ENCODE data around the gene UQCR10.

Gene UQCR10

GRCh38 chr22:29780748-29781676, 13.8 kb downstream of the UQCR10 start:
- H4K20me1 ChIP-seq (ENCODE audit: insufficient read depth, low read length) = no peaks in the 10 kb centered on the region
- TF ChIP-seq EZH2phosphoT487 (IDR thresholded peaks at IDR 0.05; ENCODE audit: low read depth) = no peak
- TF ChIP-seq, protein P1, sequence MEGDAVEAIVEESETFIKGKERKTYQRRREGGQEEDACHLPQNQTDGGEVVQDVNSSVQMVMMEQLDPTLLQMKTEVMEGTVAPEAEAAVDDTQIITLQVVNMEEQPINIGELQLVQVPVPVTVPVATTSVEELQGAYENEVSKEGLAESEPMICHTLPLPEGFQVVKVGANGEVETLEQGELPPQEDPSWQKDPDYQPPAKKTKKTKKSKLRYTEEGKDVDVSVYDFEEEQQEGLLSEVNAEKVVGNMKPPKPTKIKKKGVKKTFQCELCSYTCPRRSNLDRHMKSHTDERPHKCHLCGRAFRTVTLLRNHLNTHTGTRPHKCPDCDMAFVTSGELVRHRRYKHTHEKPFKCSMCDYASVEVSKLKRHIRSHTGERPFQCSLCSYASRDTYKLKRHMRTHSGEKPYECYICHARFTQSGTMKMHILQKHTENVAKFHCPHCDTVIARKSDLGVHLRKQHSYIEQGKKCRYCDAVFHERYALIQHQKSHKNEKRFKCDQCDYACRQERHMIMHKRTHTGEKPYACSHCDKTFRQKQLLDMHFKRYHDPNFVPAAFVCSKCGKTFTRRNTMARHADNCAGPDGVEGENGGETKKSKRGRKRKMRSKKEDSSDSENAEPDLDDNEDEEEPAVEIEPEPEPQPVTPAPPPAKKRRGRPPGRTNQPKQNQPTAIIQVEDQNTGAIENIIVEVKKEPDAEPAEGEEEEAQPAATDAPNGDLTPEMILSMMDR (IDR thresholded peaks at IDR 0.05; ENCODE audit: low read depth, low read length) = no peak
- H2AFZ ChIP-seq (ENCODE audit: low read depth, low read length) = no peak overlapping the region
- H3K9ac ChIP-seq (ENCODE audit: low read length) = no peak overlapping the region
- H3K36me3 ChIP-seq (replicated peaks; ENCODE audit: low read depth, low read length) = no peaks in the 10 kb centered on the region
- H3K27me3 ChIP-seq (ENCODE audit: low read depth, low read length) = no peaks in the 10 kb centered on the region
- no peak overlapping the region for H3K27ac ChIP-seq (ENCODE audit: low read length)
- H3K4me1 ChIP-seq (ENCODE audit: low read length) = no peaks in the 10 kb centered on the region
- H3K4me3 ChIP-seq (ENCODE audit: low read length) = no peak overlapping the region
- H3K79me2 ChIP-seq (ENCODE audit: low read length) = no peaks in the 10 kb centered on the region
- no peaks in the 10 kb centered on the region for H3K9me3 ChIP-seq (ENCODE audit: insufficient read depth, low read length)
- no peak overlapping the region for H3K4me2 ChIP-seq (ENCODE audit: low read length)

- H3K9ac ChIP-seq (ENCODE audit: low read length) = no peak overlapping the region
- no peaks in the 10 kb centered on the region for H3K79me2 ChIP-seq (ENCODE audit: low read length)
- no peaks in the 10 kb centered on the region for H3K9me3 ChIP-seq (ENCODE audit: insufficient read depth, low read length)
- TF ChIP-seq EZH2phosphoT487 (IDR thresholded peaks at IDR 0.05; ENCODE audit: low read depth) = no peak
- TF ChIP-seq, protein P1 (IDR thresholded peaks at IDR 0.05; ENCODE audit: low read depth, low read length) = no peak
- H2AFZ ChIP-seq (ENCODE audit: low read depth, low read length) = no peak overlapping the region
- H3K4me2 ChIP-seq (ENCODE audit: low read length) = no peak overlapping the region
- H3K4me1 ChIP-seq (ENCODE audit: low read length) = no peaks in the 10 kb centered on the region
- no peak overlapping the region for H3K27ac ChIP-seq (ENCODE audit: low read length)
- H4K20me1 ChIP-seq (ENCODE audit: insufficient read depth, low read length) = no peaks in the 10 kb centered on the region
- peaks cover 5% of the 10 kb centered on the region for H3K36me3 ChIP-seq (replicated peaks; ENCODE audit: low read depth, low read length)
- no peak overlapping the region for H3K4me3 ChIP-seq (ENCODE audit: low read length)
- H3K27me3 ChIP-seq (ENCODE audit: low read depth, low read length) = no peaks in the 10 kb centered on the region
Measured at GRCh38 chr22:29782061-29782845, 15.1 kb downstream of the UQCR10 start.

DNA sequence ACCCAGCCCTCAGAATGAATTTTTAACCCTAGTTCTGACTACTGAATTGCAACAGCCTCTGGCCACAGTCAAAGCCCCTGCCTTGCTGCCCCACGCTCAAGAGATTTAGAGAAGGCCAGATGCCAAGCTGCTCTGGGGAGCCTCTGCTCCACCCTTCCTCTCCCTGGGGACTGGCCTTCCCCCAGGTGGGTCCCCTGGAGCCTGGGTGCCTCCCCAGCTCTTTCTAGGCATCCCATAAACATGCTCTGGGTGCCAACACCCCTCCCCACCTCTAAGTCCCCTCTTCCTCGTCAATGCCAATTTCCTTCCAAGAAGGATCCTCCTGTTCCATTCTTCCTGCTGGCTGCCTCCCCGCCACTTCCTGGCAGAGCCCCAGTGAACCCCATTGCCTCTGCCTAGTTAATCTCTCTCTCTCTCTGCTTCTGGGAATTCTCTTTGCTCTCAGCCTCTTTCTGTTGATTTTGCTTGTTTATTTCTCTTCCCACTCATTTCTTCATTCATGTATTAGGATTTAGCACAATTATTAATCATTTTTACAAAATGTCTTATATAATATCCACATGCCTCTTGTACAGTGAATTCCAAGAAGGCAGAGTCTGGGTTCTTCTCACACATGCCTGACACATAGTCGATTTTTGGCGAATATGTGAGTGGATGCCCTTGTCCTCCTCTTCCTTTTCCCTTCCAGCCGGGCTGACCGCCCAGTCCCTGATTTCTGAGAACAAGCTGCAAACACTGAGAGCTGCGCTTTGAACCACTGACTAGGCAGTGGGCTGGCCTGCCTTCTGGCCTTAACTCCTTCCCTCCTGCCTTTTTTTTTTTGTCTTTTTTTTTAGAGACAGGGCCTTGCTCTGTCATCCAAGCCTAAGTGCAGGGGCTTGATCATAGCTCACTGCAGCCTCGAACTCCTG, 17.5 kb downstream of the UQCR10 start:
- H3K27me3 ChIP-seq (ENCODE audit: low read depth, low read length) = no peaks in the 10 kb centered on the region
- no peak overlapping the region for H3K4me2 ChIP-seq (ENCODE audit: low read length)
- H3K36me3 ChIP-seq (replicated peaks; ENCODE audit: low read depth, low read length) = peaks cover 25% of the 10 kb centered on the region
- no peaks in the 10 kb centered on the region for H4K20me1 ChIP-seq (ENCODE audit: insufficient read depth, low read length)
- H3K27ac ChIP-seq (ENCODE audit: low read length) = no peak overlapping the region
- no peak overlapping the region for H3K4me3 ChIP-seq (ENCODE audit: low read length)
- TF ChIP-seq, protein P1 (IDR thresholded peaks at IDR 0.05; ENCODE audit: low read depth, low read length) = no peak
- TF ChIP-seq EZH2phosphoT487 (IDR thresholded peaks at IDR 0.05; ENCODE audit: low read depth) = no peak
- H3K9me3 ChIP-seq (ENCODE audit: insufficient read depth, low read length) = no peaks in the 10 kb centered on the region
- no peak overlapping the region for H3K9ac ChIP-seq (ENCODE audit: low read length)
- no peaks in the 10 kb centered on the region for H3K4me1 ChIP-seq (ENCODE audit: low read length)
- no peaks in the 10 kb centered on the region for H3K79me2 ChIP-seq (ENCODE audit: low read length)
- no peak overlapping the region for H2AFZ ChIP-seq (ENCODE audit: low read depth, low read length)
